GM10266 (cell line): Measurements from ENCODE around the gene CENPS.

Experiments
- DNase-seq: peaks from one replicate; pipeline ENCODE4 v3.0.0; 2012; ENCODE audit errors: extremely low spot score
- TF ChIP-seq, protein P1 (sequence below): IDR thresholded peaks from 2 replicates; pipeline ENCODE4 v1.5.1; 2012; ENCODE audit warnings: mild to moderate bottlenecking, low read depth; ENCODE audit not compliant: control insufficient read depth, insufficient read depth; ENCODE audit errors: missing control alignments

CENPS gene

DNA sequence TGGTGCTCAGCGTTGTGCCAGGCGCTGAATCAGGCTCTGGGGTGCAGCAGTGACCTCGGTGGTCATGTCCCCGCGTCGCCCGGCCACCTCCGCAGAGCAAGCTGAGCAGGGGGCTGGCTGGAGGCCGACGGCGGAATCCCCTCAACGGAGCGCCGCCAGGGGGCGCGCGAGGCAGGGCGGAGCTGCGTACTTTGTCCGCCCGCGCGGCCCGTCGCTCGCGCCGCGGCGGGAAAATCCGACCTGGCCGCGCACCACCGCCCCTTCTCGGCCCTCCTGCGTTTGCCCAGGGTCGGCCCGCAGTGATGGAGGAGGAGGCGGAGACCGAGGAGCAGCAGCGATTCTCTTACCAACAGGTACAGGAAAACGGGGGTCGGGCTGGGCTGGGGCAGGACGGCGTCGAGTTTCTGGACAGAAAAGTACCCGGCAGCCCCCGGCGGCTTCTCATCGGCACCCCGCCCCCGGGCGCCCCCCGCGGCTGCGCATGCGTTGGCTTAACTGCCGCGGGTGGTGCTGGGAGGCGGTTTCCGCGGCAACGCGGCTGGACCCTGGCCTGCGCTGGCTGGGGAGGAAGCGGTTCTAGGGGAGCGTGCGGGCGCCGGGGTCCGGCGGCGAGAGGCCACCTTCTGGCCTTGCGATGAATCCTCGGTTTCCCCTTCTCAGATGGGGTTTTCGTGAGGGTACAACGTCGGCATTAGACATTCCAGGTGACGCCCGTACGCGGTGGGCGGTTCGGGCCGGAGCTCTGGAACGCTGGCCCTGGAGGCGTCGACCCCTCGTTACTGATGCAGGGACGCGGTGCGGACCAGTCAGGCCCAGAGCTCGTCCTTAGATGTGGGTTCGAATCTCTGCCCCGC is at the start of gene CENPS:
Gene CENPS (plus strand): TSS at position 218 of the 854 bp plus-strand sequence. CDS start 85 bp downstream, at position 303.
- TF ChIP-seq, protein P1, sequence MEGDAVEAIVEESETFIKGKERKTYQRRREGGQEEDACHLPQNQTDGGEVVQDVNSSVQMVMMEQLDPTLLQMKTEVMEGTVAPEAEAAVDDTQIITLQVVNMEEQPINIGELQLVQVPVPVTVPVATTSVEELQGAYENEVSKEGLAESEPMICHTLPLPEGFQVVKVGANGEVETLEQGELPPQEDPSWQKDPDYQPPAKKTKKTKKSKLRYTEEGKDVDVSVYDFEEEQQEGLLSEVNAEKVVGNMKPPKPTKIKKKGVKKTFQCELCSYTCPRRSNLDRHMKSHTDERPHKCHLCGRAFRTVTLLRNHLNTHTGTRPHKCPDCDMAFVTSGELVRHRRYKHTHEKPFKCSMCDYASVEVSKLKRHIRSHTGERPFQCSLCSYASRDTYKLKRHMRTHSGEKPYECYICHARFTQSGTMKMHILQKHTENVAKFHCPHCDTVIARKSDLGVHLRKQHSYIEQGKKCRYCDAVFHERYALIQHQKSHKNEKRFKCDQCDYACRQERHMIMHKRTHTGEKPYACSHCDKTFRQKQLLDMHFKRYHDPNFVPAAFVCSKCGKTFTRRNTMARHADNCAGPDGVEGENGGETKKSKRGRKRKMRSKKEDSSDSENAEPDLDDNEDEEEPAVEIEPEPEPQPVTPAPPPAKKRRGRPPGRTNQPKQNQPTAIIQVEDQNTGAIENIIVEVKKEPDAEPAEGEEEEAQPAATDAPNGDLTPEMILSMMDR: peak; percentile 92
- DNase-seq: peak; percentile 99

DNA sequence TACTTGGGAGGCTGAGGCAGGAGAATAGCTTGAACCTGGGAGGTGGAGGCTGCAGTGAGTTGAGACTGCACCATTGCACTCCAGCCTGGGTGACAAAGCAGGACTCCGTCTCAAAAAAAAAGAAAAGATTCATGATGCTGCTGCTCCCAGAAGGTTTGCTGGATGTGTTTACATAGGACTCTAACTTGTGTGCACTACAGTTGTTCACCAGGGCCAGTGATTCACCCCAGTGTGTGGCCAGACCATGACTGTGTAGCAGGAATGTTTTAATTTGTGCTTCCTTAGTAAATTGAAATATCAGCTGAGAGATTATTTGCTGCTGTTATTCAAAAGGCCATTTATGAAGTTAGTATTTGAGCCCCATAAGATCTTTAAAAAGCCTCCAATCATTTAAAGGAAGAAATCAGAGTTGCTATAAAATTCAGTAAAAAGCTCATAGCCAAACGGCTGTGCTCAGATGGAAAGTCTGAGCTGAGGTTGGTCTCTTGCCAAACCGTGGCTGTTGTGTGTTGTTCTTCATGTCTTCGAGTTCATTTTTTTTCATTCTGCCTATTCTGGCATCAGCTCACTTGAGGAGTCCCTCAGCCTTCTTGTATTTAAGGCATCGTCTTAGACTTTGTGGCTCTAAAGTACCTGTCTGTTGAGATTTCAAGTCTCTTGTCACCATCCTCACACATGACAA is 49.5 kb upstream of the CENPS start:
- DNase-seq: no peak
- TF ChIP-seq, protein P1: no peak

DNA sequence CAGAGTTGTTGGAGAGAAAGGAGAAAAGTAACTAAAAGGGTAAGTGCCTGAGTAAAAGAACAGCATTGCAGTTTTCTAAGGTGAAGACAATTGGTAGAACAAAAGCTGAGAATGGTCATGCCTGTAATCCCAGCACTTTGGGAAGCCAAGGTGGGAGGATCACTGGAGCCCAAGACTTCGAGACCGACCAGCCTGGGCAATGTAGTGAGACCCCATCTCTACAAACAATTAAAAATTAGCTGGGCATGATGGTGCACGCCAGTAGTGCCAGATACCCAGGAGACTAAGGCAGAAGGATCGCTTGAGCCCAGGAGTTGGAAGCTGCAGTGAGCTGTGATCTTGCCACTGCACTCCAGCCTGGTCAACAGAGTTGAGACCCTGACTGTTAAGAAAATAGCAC is 46.6 kb upstream of the CENPS start:
- no peak for DNase-seq
- TF ChIP-seq, protein P1: no peak

DNA sequence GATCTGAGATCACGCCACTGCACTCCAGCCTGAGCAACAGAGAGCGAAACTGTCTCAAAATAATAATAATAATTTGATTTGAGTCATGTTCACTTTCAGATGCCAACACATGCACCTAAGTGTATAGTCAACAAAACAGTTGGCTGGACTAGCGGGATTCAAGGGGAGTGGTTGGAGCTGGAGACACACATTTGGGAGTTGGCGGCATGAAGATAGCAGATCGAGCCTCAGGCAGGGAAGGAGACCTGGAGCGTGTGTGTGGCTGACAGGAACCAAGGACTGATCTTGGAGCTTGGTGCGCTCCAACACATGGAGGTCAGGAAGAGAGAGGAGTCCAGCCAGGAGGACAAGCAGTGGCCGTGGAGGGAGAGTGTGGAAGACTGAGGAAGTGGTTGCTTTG is 46.0 kb upstream of the CENPS start:
- no peak for DNase-seq
- TF ChIP-seq, protein P1: no peak

DNA sequence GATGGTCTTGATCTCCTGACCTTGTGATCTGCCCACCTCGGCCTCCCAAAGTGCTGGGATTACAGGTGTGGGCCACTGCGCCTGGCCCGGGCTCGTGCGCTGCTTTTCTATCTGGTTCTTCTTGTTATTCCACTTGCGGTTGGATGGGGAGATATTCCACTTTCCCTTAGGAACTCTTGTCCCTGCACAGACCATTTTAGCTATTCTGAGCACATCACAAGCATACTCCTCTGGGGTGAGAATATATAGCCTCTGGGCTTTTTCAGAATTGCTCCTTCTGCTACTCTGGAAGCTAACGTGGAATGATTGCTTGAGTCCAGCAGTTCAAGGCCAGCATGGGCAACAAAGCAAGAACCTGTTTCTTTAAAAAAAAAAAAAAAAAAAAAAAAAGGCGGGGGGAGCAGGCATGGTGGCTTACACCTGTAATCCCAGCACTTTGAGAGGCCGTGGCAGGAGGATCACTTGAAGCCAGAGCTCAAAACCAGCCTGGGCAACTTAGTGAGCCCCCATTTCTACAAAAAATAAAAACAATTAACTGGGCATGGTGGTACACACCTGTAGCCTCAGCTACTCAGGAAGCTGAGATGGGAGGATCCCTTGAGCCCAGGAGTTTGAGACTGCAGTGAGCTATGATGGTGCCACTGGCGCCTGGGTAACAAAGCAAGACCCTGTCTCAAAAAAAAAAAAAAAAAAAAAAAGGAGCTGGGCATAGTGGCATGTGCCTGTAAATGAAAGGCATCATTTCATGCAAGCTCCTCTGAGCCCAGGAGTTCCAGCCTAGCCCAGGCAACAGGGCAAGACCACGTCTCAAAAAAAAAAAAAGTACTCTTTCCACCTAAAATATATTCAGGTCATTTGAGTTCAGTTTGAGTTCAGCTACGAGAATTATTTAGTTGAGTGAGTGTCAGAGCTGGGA is 43.2 kb upstream of the CENPS start:
- no peak for DNase-seq
- TF ChIP-seq, protein P1: no peak

DNA sequence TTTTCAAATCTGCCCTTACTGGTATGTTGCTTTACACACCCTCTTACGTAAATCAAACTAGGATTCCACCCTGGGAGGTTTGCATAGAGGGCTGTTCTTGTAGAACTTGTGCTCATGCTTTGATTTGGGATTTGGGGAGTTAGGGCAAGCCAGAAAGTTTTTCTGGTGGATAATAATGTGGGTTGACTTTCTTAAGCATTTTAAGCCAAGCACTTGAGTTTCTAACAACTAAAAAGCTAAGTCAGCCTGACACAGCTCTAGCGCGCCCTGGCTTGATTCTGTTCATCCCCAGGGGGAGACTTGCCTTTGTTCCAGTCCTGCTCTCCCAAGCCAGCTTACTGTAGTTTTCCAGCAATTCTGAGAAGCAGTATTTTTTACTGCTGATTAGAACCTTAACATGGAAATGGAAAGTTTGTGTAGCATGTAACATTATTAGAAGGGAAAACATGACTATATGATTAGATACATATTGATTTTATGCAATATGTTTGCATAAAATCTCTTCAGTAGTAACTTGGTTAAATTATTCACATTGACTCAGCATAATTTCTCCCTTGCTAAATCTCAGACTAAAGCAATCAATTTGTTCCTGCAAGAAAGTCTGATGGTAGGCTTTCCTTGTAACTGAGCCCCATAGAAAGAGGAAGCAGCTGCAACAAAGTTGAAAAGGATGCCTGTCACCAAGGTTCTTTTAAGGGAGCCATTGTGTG is 42.4 kb upstream of the CENPS start:
- DNase-seq: no peak
- TF ChIP-seq, protein P1: no peak
